ENCODE measurements around the gene PODXL2. TPM values are rescaled to one million over a fixed set of nuclear protein-coding genes. Genes with fewer than 3 reads are reported as not detected.

The PODXL2 gene
- total RNA-seq, 1 experiment from 2014 or later = 33.6 TPM

DNA sequence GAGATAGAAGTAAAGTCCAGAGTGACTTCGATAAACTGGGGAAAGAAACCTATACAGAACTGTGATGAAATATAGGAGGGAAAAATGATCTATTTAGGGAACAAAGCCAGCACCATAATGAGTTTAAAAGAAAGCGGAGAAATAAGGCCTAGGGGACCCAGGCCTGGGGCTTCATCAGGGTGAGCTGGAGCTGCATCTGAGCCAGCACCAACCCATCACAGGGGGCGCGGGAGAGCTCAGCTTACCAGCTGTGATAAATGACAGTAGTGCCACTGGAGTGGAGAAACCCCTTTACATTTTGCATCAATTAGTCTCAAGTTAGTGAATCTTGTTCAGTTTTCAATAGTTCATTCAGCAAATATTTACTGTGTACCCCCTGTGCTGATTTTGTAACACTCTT, 21.3 kb downstream of the PODXL2 start:
- TF ChIP-seq MXD4 (CRISPR knock-in tag; IDR thresholded peaks at IDR 0.05; ENCODE audit: borderline replicate concordance) (no peak), GTF2I (CRISPR knock-in tag; conservative IDR thresholded peaks at IDR 0.05) (no peak), NR2C2 (CRISPR knock-in tag; IDR thresholded peaks at IDR 0.05) (no peak), GABPB1 (CRISPR knock-in tag; IDR thresholded peaks at IDR 0.05) (no peak), ZNF232 (CRISPR knock-in tag; IDR thresholded peaks at IDR 0.05) (no peak), ZBTB21 (CRISPR knock-in tag; IDR thresholded peaks at IDR 0.05; ENCODE audit: borderline replicate concordance) (no peak), ESRRA (CRISPR knock-in tag; IDR thresholded peaks at IDR 0.05; ENCODE audit: borderline replicate concordance) (no peak), JAZF1 (CRISPR knock-in tag; IDR thresholded peaks at IDR 0.05) (no peak), CREM (CRISPR knock-in tag; IDR thresholded peaks at IDR 0.05) (no peak), JUN (CRISPR knock-in tag; IDR thresholded peaks at IDR 0.05) (no peak), ZNF138 (CRISPR knock-in tag; conservative IDR thresholded peaks at IDR 0.05) (no peak), TP53 (CRISPR knock-in tag; IDR thresholded peaks at IDR 0.05) (no peak), ATF1 (CRISPR knock-in tag; IDR thresholded peaks at IDR 0.05) (no peak), KAT7 (CRISPR knock-in tag; IDR thresholded peaks at IDR 0.05; ENCODE audit: borderline replicate concordance) (no peak), NR1H2 (CRISPR knock-in tag; IDR thresholded peaks at IDR 0.05) (no peak), ZNF425 (CRISPR knock-in tag; conservative IDR thresholded peaks at IDR 0.05) (no peak)
- TF ChIP-seq, protein P1, sequence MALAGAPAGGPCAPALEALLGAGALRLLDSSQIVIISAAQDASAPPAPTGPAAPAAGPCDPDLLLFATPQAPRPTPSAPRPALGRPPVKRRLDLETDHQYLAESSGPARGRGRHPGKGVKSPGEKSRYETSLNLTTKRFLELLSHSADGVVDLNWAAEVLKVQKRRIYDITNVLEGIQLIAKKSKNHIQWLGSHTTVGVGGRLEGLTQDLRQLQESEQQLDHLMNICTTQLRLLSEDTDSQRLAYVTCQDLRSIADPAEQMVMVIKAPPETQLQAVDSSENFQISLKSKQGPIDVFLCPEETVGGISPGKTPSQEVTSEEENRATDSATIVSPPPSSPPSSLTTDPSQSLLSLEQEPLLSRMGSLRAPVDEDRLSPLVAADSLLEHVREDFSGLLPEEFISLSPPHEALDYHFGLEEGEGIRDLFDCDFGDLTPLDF (CRISPR knock-in tag; IDR thresholded peaks at IDR 0.05) = no peak
- TF ChIP-seq, protein P2, sequence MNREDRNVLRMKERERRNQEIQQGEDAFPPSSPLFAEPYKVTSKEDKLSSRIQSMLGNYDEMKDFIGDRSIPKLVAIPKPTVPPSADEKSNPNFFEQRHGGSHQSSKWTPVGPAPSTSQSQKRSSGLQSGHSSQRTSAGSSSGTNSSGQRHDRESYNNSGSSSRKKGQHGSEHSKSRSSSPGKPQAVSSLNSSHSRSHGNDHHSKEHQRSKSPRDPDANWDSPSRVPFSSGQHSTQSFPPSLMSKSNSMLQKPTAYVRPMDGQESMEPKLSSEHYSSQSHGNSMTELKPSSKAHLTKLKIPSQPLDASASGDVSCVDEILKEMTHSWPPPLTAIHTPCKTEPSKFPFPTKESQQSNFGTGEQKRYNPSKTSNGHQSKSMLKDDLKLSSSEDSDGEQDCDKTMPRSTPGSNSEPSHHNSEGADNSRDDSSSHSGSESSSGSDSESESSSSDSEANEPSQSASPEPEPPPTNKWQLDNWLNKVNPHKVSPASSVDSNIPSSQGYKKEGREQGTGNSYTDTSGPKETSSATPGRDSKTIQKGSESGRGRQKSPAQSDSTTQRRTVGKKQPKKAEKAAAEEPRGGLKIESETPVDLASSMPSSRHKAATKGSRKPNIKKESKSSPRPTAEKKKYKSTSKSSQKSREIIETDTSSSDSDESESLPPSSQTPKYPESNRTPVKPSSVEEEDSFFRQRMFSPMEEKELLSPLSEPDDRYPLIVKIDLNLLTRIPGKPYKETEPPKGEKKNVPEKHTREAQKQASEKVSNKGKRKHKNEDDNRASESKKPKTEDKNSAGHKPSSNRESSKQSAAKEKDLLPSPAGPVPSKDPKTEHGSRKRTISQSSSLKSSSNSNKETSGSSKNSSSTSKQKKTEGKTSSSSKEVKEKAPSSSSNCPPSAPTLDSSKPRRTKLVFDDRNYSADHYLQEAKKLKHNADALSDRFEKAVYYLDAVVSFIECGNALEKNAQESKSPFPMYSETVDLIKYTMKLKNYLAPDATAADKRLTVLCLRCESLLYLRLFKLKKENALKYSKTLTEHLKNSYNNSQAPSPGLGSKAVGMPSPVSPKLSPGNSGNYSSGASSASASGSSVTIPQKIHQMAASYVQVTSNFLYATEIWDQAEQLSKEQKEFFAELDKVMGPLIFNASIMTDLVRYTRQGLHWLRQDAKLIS (CRISPR knock-in tag; IDR thresholded peaks at IDR 0.05; ENCODE audit: borderline replicate concordance) = no peak
- TF ChIP-seq, protein P3, sequence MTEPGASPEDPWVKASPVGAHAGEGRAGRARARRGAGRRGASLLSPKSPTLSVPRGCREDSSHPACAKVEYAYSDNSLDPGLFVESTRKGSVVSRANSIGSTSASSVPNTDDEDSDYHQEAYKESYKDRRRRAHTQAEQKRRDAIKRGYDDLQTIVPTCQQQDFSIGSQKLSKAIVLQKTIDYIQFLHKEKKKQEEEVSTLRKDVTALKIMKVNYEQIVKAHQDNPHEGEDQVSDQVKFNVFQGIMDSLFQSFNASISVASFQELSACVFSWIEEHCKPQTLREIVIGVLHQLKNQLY (CRISPR knock-in tag; IDR thresholded peaks at IDR 0.05) = no peak
- DNase-seq (ENCODE audit: low spot score) (no peak), ATAC-seq (no peak)
- Mint-ChIP-seq H3K27ac (no peak overlapping the region), H3K4me3 (no peak overlapping the region), H3K9me3 (no peaks in the 10 kb centered on the region), H3K4me1 (peaks cover 10% of the 10 kb centered on the region), H3K27me3 (ENCODE audit: low read depth) (no peaks in the 10 kb centered on the region), H3K36me3 (no peaks in the 10 kb centered on the region)
- CTCF ChIA-PET = interaction anchor here (1.5 kb wide), 2 partner anchors 29 to 75 kb away, joined by 3 to 6 read pairs; no protein-coding TSS in a partner anchor
- POLR2A ChIA-PET = no interaction called here
